ENCODE data around the gene DOK3. TPM values are rescaled to one million over a fixed set of nuclear protein-coding genes. Genes with fewer than 3 reads are reported as not detected.

DOK3 gene
- total and polyA plus RNA-seq, 2 of the 13 experiments (the other 11 are each of a cell fraction or from before 2014, with no cell fraction given): 1.4 to 1.5 TPM

- TF ChIP-seq ZNF687 (CRISPR knock-in tag; IDR thresholded peaks at IDR 0.05) (peak; percentile 93), HNRNPH1 (optimal IDR thresholded peaks at IDR 0.05; ENCODE audit: low read depth, low read length) (peak; percentile 40), IKZF1 (IDR thresholded peaks at IDR 0.05) (no peak), XRCC5 (optimal IDR thresholded peaks at IDR 0.05; ENCODE audit: low read length) (peak; percentile 81), AHDC1 (CRISPR knock-in tag; IDR thresholded peaks at IDR 0.05; ENCODE audit: borderline replicate concordance) (no peak; the same call in 1 of the 2 replicates), ZNF564 (CRISPR knock-in tag; IDR thresholded peaks at IDR 0.05) (peak; percentile 83; the same call in 1 of the 2 replicates), CSRNP1 (CRISPR knock-in tag; IDR thresholded peaks at IDR 0.05) (no peak), ZFP36L2 (CRISPR knock-in tag; IDR thresholded peaks at IDR 0.05) (peak; percentile 32; the same call in 1 of the 2 replicates), ESRRA (CRISPR knock-in tag; IDR thresholded peaks at IDR 0.05; ENCODE audit: low read depth) (peak; percentile 18; the same call in 1 of the 2 replicates), ZNF484 (CRISPR knock-in tag; IDR thresholded peaks at IDR 0.05; ENCODE audit: borderline replicate concordance, low read depth) (no peak; the same call in 1 of the 2 replicates), SP1 (IDR thresholded peaks at IDR 0.05) (no peak), SP1 (CRISPR knock-in tag; IDR thresholded peaks at IDR 0.05) (peak; percentile 65), NFKBIZ (CRISPR knock-in tag; IDR thresholded peaks at IDR 0.05) (peak; percentile 86; the same call in 1 of the 2 replicates), HNRNPK (IDR thresholded peaks at IDR 0.05; ENCODE audit: low read depth, low read length, poor library complexity, severe bottlenecking) (no peak), PBX3 (CRISPR knock-in tag; IDR thresholded peaks at IDR 0.05; ENCODE audit: borderline replicate concordance) (no peak)
Measured at GRCh38 chr5:177516601-177517568, 7.3 kb upstream of the DOK3 start, which contains the start of gene DDX41 (continued).
